H9 (cell line): Measurements from ENCODE around the gene ACAA2. TPM values are rescaled to one million over a fixed set of nuclear protein-coding genes. Genes with fewer than 3 reads are reported as not detected.
A peak's percentile ranks its signal among the peaks of the same experiment; 100 is the strongest.

ENCODE experiments used
- DNase-seq: peaks from one replicate; pipeline ENCODE4 v3.0.0-alpha.2; 2017
- H2AFZ ChIP-seq: one replicate; pipeline ENCODE4 v1.6.1; 2013; ENCODE audit warnings: mild to moderate bottlenecking, low read length, control low read depth, moderate library complexity
- H2AK5ac ChIP-seq: 2 replicates; pipeline ENCODE4 v1.6.1; 2013; ENCODE audit warnings: low read length, control low read depth, mixed read lengths; ENCODE audit not compliant: insufficient read length
- H2BK120ac ChIP-seq: one replicate; pipeline ENCODE4 v1.6.1; 2013; ENCODE audit warnings: low read depth, mild to moderate bottlenecking, low read length, control low read depth, inconsistent platforms; ENCODE audit not compliant: poor library complexity, severe bottlenecking
- H2BK12ac ChIP-seq: 2 replicates; pipeline ENCODE4 v1.6.1; 2013; ENCODE audit warnings: low read length, control low read depth, mixed read lengths, low read depth; ENCODE audit not compliant: insufficient read length
- H2BK15ac ChIP-seq: 2 replicates; pipeline ENCODE4 v1.6.1; 2013; ENCODE audit warnings: low read depth, low read length, control low read depth
- H2BK20ac ChIP-seq: one replicate; pipeline ENCODE4 v1.6.1; 2013; ENCODE audit warnings: low read depth, mild to moderate bottlenecking, low read length, control low read depth, inconsistent platforms; ENCODE audit not compliant: poor library complexity, severe bottlenecking
- H2BK5ac ChIP-seq: 2 replicates; pipeline ENCODE4 v1.6.1; 2013; ENCODE audit warnings: low read length, control low read depth, mixed read lengths; ENCODE audit not compliant: insufficient read length
- H3K14ac ChIP-seq: 2 replicates; pipeline ENCODE4 v1.6.1; 2013; ENCODE audit warnings: low read length, control low read depth; ENCODE audit not compliant: insufficient read depth
- H3K18ac ChIP-seq: 2 replicates; pipeline ENCODE4 v1.6.1; 2013; ENCODE audit warnings: low read depth, mild to moderate bottlenecking, mixed read lengths, low read length, control low read depth; ENCODE audit not compliant: insufficient read length
- H3K23ac ChIP-seq: 2 replicates; pipeline ENCODE4 v1.6.1; 2013; ENCODE audit warnings: low read length, control low read depth, mixed read lengths, low read depth; ENCODE audit not compliant: insufficient read length
- H3K23me2 ChIP-seq: 2 replicates; pipeline ENCODE4 v1.6.1; 2013; ENCODE audit warnings: low read depth, mild to moderate bottlenecking, mixed read lengths, low read length, control low read depth; ENCODE audit not compliant: insufficient read length, poor library complexity, severe bottlenecking
- H3K27ac ChIP-seq: 2 replicates; pipeline ENCODE4 v1.5.1; 2013; ENCODE audit warnings: low read length, control low read depth, mixed read lengths, low read depth; ENCODE audit not compliant: insufficient read length
- H3K27me3 ChIP-seq: 2 replicates; pipeline ENCODE4 v1.6.1; 2013; ENCODE audit warnings: low read length, control low read depth, inconsistent platforms; ENCODE audit not compliant: insufficient read depth
- H3K4ac ChIP-seq: 2 replicates; pipeline ENCODE4 v1.6.1; 2013; ENCODE audit warnings: low read depth, mild to moderate bottlenecking, control low read depth, inconsistent platforms, low read length, moderate library complexity
- H3K4me1 ChIP-seq: 2 replicates; pipeline ENCODE4 v1.6.1; 2013; ENCODE audit warnings: low read length, control low read depth, inconsistent platforms; ENCODE audit not compliant: insufficient read depth
- H3K4me2 ChIP-seq: 2 replicates; pipeline ENCODE4 v1.6.1; 2013; ENCODE audit warnings: low read length, control low read depth, mixed read lengths; ENCODE audit not compliant: insufficient read length, insufficient read depth
- H3K56ac ChIP-seq: 2 replicates; pipeline ENCODE4 v1.6.1; 2013; ENCODE audit warnings: low read depth, mild to moderate bottlenecking, mixed read lengths, low read length, control low read depth; ENCODE audit not compliant: insufficient read length
- H3K79me1 ChIP-seq: 2 replicates; pipeline ENCODE4 v1.6.1; 2013; ENCODE audit warnings: low read depth, mild to moderate bottlenecking, moderate library complexity, low read length, control low read depth, inconsistent platforms; ENCODE audit not compliant: insufficient read depth, poor library complexity, severe bottlenecking
- H3K79me2 ChIP-seq: 2 replicates; pipeline ENCODE4 v1.6.1; 2013; ENCODE audit warnings: low read length, control low read depth, inconsistent platforms; ENCODE audit not compliant: insufficient read depth
- H3K9ac ChIP-seq: 2 replicates; pipeline ENCODE4 v1.6.1; 2013; ENCODE audit warnings: low read length, control low read depth, mixed read lengths; ENCODE audit not compliant: insufficient read length; ENCODE audit errors: extremely low read depth
- H3K9me3 ChIP-seq: one replicate; pipeline ENCODE4 v1.6.1; 2013; ENCODE audit warnings: low read depth, low read length, inconsistent platforms; ENCODE audit not compliant: control insufficient read depth
- H3T11ph ChIP-seq: one replicate; pipeline ENCODE4 v1.6.1; 2013; ENCODE audit warnings: mild to moderate bottlenecking, low read length, control low read depth, inconsistent platforms
- H4K20me1 ChIP-seq: one replicate; pipeline ENCODE4 v1.6.1; 2013; ENCODE audit not compliant: control insufficient read depth, insufficient read length, insufficient read depth
- H4K5ac ChIP-seq: 2 replicates; pipeline ENCODE4 v1.6.1; 2013; ENCODE audit warnings: low read depth, mild to moderate bottlenecking, mixed read lengths, low read length, control low read depth; ENCODE audit not compliant: insufficient read length
- H4K8ac ChIP-seq: replicated peaks from 2 replicates; pipeline ENCODE4 v1.6.1; 2013; ENCODE audit warnings: low read length, control low read depth, mixed read lengths, low read depth; ENCODE audit not compliant: insufficient read length
- H4K91ac ChIP-seq: 2 replicates; pipeline ENCODE4 v1.6.1; 2013; ENCODE audit warnings: low read depth, mild to moderate bottlenecking, moderate library complexity, mixed read lengths, low read length, control low read depth; ENCODE audit not compliant: insufficient read length
- H3K27ac Mint-ChIP-seq, 3 experiments: 2 replicates in 2 of 3; 3 replicates in 1 of 3; pipeline ENCODE4 v1.8.0; 2020 to 2021; ENCODE audit warnings: mixed read lengths in 3 of 3, mild to moderate bottlenecking in 1 of 3, moderate library complexity in 1 of 3
- H3K27me3 Mint-ChIP-seq: 2 replicates; pipeline ENCODE4 v1.8.0; 2021; ENCODE audit warnings: low read depth, mild to moderate bottlenecking, moderate library complexity, mixed read lengths
- H3K36me3 Mint-ChIP-seq, 3 experiments: 2 replicates in 2 of 3; 3 replicates in 1 of 3; pipeline ENCODE4 v1.8.0; 2020 to 2021; ENCODE audit warnings: low read depth in 3 of 3, mixed read lengths in 3 of 3; ENCODE audit not compliant: insufficient read depth in 1 of 3
- H3K4me1 Mint-ChIP-seq, 2 experiments: 2 replicates each; pipeline ENCODE4 v1.8.0; 2020; ENCODE audit warnings: mixed read lengths in 2 of 2
- H3K4me3 Mint-ChIP-seq, 2 experiments: 2 replicates in 1 of 2; 3 replicates in 1 of 2; pipeline ENCODE4 v1.8.0; 2020 to 2021; ENCODE audit warnings: mild to moderate bottlenecking in 2 of 2, mixed read lengths in 2 of 2, moderate library complexity in 1 of 2
- H3K9me3 Mint-ChIP-seq, 2 experiments: 2 replicates in 1 of 2; 3 replicates in 1 of 2; pipeline ENCODE4 v1.8.0; 2020; ENCODE audit warnings: mild to moderate bottlenecking in 2 of 2, mixed read lengths in 2 of 2, moderate library complexity in 1 of 2
- CTCF ChIP-seq: fragments of 200-600 bp; sonication (generic); conservative IDR thresholded peaks from 3 replicates; pipeline ENCODE4 v1.8.0; 2021; ENCODE audit warnings: antibody characterized with exemption, mild to moderate bottlenecking
- WGBS: extraction: QIAGEN DNeasy Blood & Tissue Kit; methylation state at CpG from one replicate; pipeline ENCODE4 v1.1.7; 2013; ENCODE audit warnings: missing lambda C conversion rate, low lambda C conversion rate, mixed read lengths; ENCODE audit not compliant: insufficient read length; ENCODE audit errors: extremely low coverage; 5-methylcytosine and 5-hydroxymethylcytosine counted together
- total RNA-seq: library from RNA; stranded (reverse); gene quantifications from 2 replicates; pipeline ENCODE4 v1.2.1, GENCODE V29; 2021

The ACAA2 gene
- total RNA-seq, 1 experiment from 2014 or later = 115 TPM

- Histone ChIP-seq H2BK20ac (no peak overlapping the region), H3K9ac (no peak overlapping the region), H3T11ph (no peak overlapping the region), H2AK5ac (no peak overlapping the region), H2BK12ac (no peak overlapping the region), H3K4ac (no peak overlapping the region), H3K18ac (no peak overlapping the region), H3K4me1 (peaks cover 3% of the 10 kb centered on the region; the same call in 1 of the 2 replicates), H3K23me2 (no peaks in the 10 kb centered on the region), H2AFZ (no peak overlapping the region), H2BK120ac (no peak overlapping the region), H3K27ac (no peak overlapping the region), H3K27me3 (no peaks in the 10 kb centered on the region), H3K79me1 (no peaks in the 10 kb centered on the region), H4K5ac (no peak overlapping the region), H3K9me3 (no peaks in the 10 kb centered on the region), H2BK15ac (no peak overlapping the region), H3K23ac (no peak overlapping the region), H4K91ac (no peak overlapping the region), H4K20me1 (no peaks in the 10 kb centered on the region), H3K56ac (no peak overlapping the region), H3K79me2 (no peaks in the 10 kb centered on the region), H2BK5ac (no peak overlapping the region), H3K4me2 (no peak overlapping the region), H3K14ac (no peak overlapping the region), H4K8ac (no peak overlapping the region)
- no peaks in the 10 kb centered on the region; the same call in none of the 2 replicates for H3K27me3 Mint-ChIP-seq
- H3K36me3 Mint-ChIP-seq = peaks cover 0 to 6% (median 0%) of the 10 kb centered on the region in 3 experiments; a peak in 4 of 7 replicates
- no peak overlapping the region; a peak in 1 of 5 replicates for H3K4me3 Mint-ChIP-seq
- no peak for TF ChIP-seq CTCF
- H3K9me3 Mint-ChIP-seq = no peaks in the 10 kb centered on the region
- peak overlapping the region in 1 of 3 experiments; percentile 96; a peak in 3 of 7 replicates for H3K27ac Mint-ChIP-seq
- H3K4me1 Mint-ChIP-seq = peaks cover 44% of the 10 kb centered on the region in 2 experiments
- no CpG with 5 or more reads among the region's 14 CpGs for WGBS
- peak; percentile 88 for DNase-seq
These were observed 36.2 kb upstream of the ACAA2 start for GRCh38 chr18:49849331-49850217.
